ENCODE results near the gene SLC27A1. TPM values are rescaled to one million over a fixed set of nuclear protein-coding genes. Genes with fewer than 3 reads are reported as not detected.
A peak's percentile ranks its signal among the peaks of the same experiment; 100 is the strongest.

The SLC27A1 gene
- total RNA-seq, 1 donor from 2014 or later: 64.9 TPM

DNA sequence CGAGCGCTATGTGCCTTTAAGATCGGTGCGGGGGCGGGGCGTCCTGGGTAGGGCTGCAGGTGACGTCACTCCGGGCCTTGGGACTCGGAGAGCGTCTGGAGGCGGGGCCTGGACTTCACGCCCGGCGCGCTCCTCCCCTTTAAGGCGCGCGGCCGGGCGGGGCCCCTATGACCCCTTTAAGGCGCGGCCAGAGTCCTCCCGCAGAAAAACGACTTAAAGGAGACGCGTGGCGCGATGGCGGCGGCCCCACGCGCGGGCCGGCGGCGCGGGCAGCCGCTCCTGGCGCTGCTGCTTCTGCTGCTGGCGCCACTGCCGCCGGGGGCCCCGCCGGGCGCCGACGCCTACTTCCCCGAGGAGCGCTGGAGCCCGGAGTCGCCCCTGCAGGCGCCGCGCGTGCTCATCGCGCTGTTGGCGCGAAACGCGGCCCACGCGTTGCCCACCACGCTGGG lies 85.2 kb downstream of the SLC27A1 start, which contains the start of gene COLGALT1:
Gene COLGALT1 (plus strand): TSS at position 170 of the 449 bp plus-strand sequence. CDS start 65 bp downstream, at position 235.
- DNase-seq (ENCODE audit: low spot score in 2 of 2): peak; percentile 95 to 99
- Histone ChIP-seq H3K9me3 (no peaks in the 10 kb centered on the region), H3K27ac (peak within 1 kb of the TSS; percentile 57 to 60), H3K4me1 (peaks cover 0 to 9% of the 10 kb centered on the region in 2 donors), H3K27me3 (no peaks in the 10 kb centered on the region), H3K36me3 (peaks cover 15 to 16% of the 10 kb centered on the region in 2 donors), H3K4me3 (peak within 1 kb of the TSS; percentile 93 to 96)
- intact Hi-C loops (cut with DNase I): loop anchor here (1.0 to 5.0 kb wide), 4 partner anchors 43 to 302 kb away; partner anchors contain the start of gene RPL18A
- TF ChIP-seq CTCF (IDR thresholded peaks at IDR 0.05): peak in 1 of 3 experiments; percentile 24

Other genes with a start within 250 kb of the SLC27A1 start
- 13.7 TPM for gene OCEL1, start 244.3 kb upstream of the SLC27A1 start, total RNA-seq
- 181 TPM for gene NR2F6, start 224.6 kb upstream of the SLC27A1 start, total RNA-seq
- 12.3 TPM for gene USHBP1, start 205.8 kb upstream of the SLC27A1 start, total RNA-seq
- 85.5 TPM for gene BABAM1, start 203.1 kb upstream of the SLC27A1 start, total RNA-seq
- not detected for gene ANKLE1, start 188.6 kb upstream of the SLC27A1 start, total RNA-seq
- 32.2 TPM for gene ABHD8, start 167.1 kb upstream of the SLC27A1 start, total RNA-seq
- 98.9 TPM for gene MRPL34, start 164.7 kb upstream of the SLC27A1 start, total RNA-seq
- gene DDA1, start 161.0 kb upstream of the SLC27A1 start, total RNA-seq: 15.8 TPM
- 34.8 TPM for gene ANO8, start 135.7 kb upstream of the SLC27A1 start, total RNA-seq
- gene GTPBP3, start 133.0 kb upstream of the SLC27A1 start, total RNA-seq: 256 TPM
- gene PLVAP, start 93.2 kb upstream of the SLC27A1 start, total RNA-seq: 378 TPM
- not detected for gene CCDC194, start 76.3 kb upstream of the SLC27A1 start, total RNA-seq
- gene BST2, start 64.9 kb upstream of the SLC27A1 start, total RNA-seq: 151 TPM
- 49.6 TPM for gene MVB12A, start 50.5 kb upstream of the SLC27A1 start, total RNA-seq
- not detected for gene TMEM221, start 21.9 kb upstream of the SLC27A1 start, total RNA-seq
- not detected for gene NXNL1, start 9.6 kb upstream of the SLC27A1 start, total RNA-seq
- gene PGLS, start 41.1 kb downstream of the SLC27A1 start, total RNA-seq: 143 TPM
- gene COLGALT1, start 85.1 kb downstream of the SLC27A1 start, total RNA-seq: 95.4 TPM
- 2.2 TPM for gene UNC13A, start 217.8 kb downstream of the SLC27A1 start, total RNA-seq
- 111 TPM for gene MAP1S, start 249.0 kb downstream of the SLC27A1 start, total RNA-seq

Measured in ascending aorta (tissue), 2 donors.